Measurements from ENCODE around the gene TJP2.

The TJP2 gene

GRCh38 chr9:69218166-69218565 is 44.1 kb downstream of the TJP2 start:
- in situ Hi-C loops (cut with HindIII; ENCODE audit: low sequenced_read_pairs): no loop called here

- in situ Hi-C loops (cut with HindIII; ENCODE audit: low sequenced_read_pairs): no loop called here
These were observed 47.0 kb downstream of the TJP2 start for GRCh38 chr9:69221036-69221435.

- in situ Hi-C loops (cut with HindIII; ENCODE audit: low sequenced_read_pairs): no loop called here
These were observed 48.9 kb downstream of the TJP2 start for GRCh38 chr9:69222970-69223369.

- in situ Hi-C loops (cut with HindIII; ENCODE audit: low sequenced_read_pairs): no loop called here
These were observed 49.5 kb downstream of the TJP2 start for GRCh38 chr9:69223605-69224004.

- in situ Hi-C loops (cut with HindIII; ENCODE audit: low sequenced_read_pairs): no loop called here
These were observed 55.3 kb downstream of the TJP2 start for GRCh38 chr9:69229367-69229766.

- in situ Hi-C loops (cut with HindIII; ENCODE audit: low sequenced_read_pairs): no loop called here
These were observed 58.1 kb downstream of the TJP2 start for GRCh38 chr9:69232135-69232534.

GRCh38 chr9:69234683-69235082 is 60.6 kb downstream of the TJP2 start:
- in situ Hi-C loops (cut with HindIII; ENCODE audit: low sequenced_read_pairs): no loop called here

- in situ Hi-C loops (cut with HindIII; ENCODE audit: low sequenced_read_pairs): no loop called here
These were observed 62.1 kb downstream of the TJP2 start for GRCh38 chr9:69236188-69236587.

- in situ Hi-C loops (cut with HindIII; ENCODE audit: low sequenced_read_pairs): no loop called here
These were observed 63.7 kb downstream of the TJP2 start for GRCh38 chr9:69237702-69238295.

GRCh38 chr9:69243116-69243515 is 69.0 kb downstream of the TJP2 start:
- in situ Hi-C loops (cut with HindIII; ENCODE audit: low sequenced_read_pairs): loop anchor here (5.0 kb wide), 1 partner anchor 41 kb away; no protein-coding TSS in a partner anchor

GRCh38 chr9:69246629-69247028 is 72.6 kb downstream of the TJP2 start:
- in situ Hi-C loops (cut with HindIII; ENCODE audit: low sequenced_read_pairs): no loop called here

- in situ Hi-C loops (cut with HindIII; ENCODE audit: low sequenced_read_pairs): no loop called here
These were observed 73.9 kb downstream of the TJP2 start for GRCh38 chr9:69248005-69248404.

GRCh38 chr9:69249337-69249736 is 75.3 kb downstream of the TJP2 start:
- in situ Hi-C loops (cut with HindIII; ENCODE audit: low sequenced_read_pairs): no loop called here

- in situ Hi-C loops (cut with HindIII; ENCODE audit: low sequenced_read_pairs): no loop called here
These were observed 76.6 kb downstream of the TJP2 start for GRCh38 chr9:69250681-69251080.

- in situ Hi-C loops (cut with HindIII; ENCODE audit: low sequenced_read_pairs): no loop called here
These were observed 78.4 kb downstream of the TJP2 start for GRCh38 chr9:69252436-69252835.

- in situ Hi-C loops (cut with HindIII; ENCODE audit: low sequenced_read_pairs): no loop called here
These were observed 79.0 kb downstream of the TJP2 start for GRCh38 chr9:69253057-69253456.

GRCh38 chr9:69254223-69254622 is 80.1 kb downstream of the TJP2 start:
- in situ Hi-C loops (cut with HindIII; ENCODE audit: low sequenced_read_pairs): no loop called here

- in situ Hi-C loops (cut with HindIII; ENCODE audit: low sequenced_read_pairs): no loop called here
These were observed 81.5 kb downstream of the TJP2 start for GRCh38 chr9:69255591-69255990.

GRCh38 chr9:69258551-69258950 is 84.5 kb downstream of the TJP2 start:
- in situ Hi-C loops (cut with HindIII; ENCODE audit: low sequenced_read_pairs): no loop called here

GRCh38 chr9:69260161-69260560 is 86.1 kb downstream of the TJP2 start:
- in situ Hi-C loops (cut with HindIII; ENCODE audit: low sequenced_read_pairs): no loop called here

GRCh38 chr9:69261636-69262035 is 87.6 kb downstream of the TJP2 start:
- in situ Hi-C loops (cut with HindIII; ENCODE audit: low sequenced_read_pairs): no loop called here

GRCh38 chr9:69264526-69264925 is 90.4 kb downstream of the TJP2 start:
- in situ Hi-C loops (cut with HindIII; ENCODE audit: low sequenced_read_pairs): no loop called here

- in situ Hi-C loops (cut with HindIII; ENCODE audit: low sequenced_read_pairs): no loop called here
These were observed 91.8 kb downstream of the TJP2 start for GRCh38 chr9:69265891-69266290.
